GM12801 (cell line): ENCODE results near the gene EEPD1.

Experiments used
- CTCF ChIP-seq: IDR thresholded peaks from one replicate; pipeline ENCODE4 v1.5.1; 2011; ENCODE audit warnings: control low read depth; ENCODE audit not compliant: insufficient read length; ENCODE audit errors: extremely low read depth

EEPD1 gene

GRCh38 chr7:36167403-36168050, 14.5 kb downstream of the EEPD1 start:
- TF ChIP-seq CTCF, result no peak

- TF ChIP-seq CTCF, result no peak
Measured at GRCh38 chr7:36171503-36171902, 18.4 kb downstream of the EEPD1 start.

- TF ChIP-seq CTCF, result no peak
Measured at GRCh38 chr7:36175886-36176285, 22.8 kb downstream of the EEPD1 start.

- no peak for TF ChIP-seq CTCF
Measured at GRCh38 chr7:36176697-36177096, 23.6 kb downstream of the EEPD1 start.

GRCh38 chr7:36180121-36180520, 27.1 kb downstream of the EEPD1 start:
- TF ChIP-seq CTCF, result no peak

- TF ChIP-seq CTCF, result no peak
Measured at GRCh38 chr7:36181668-36182067, 28.6 kb downstream of the EEPD1 start.

- TF ChIP-seq CTCF, result no peak
Measured at GRCh38 chr7:36182854-36183604, 30.0 kb downstream of the EEPD1 start.
